ENCODE data around the gene ABCA7. TPM values are rescaled to one million over a fixed set of nuclear protein-coding genes. Genes with fewer than 3 reads are reported as not detected.

The ABCA7 gene
- total and polyA plus RNA-seq, 2 of the 13 experiments (the other 11 are each of a cell fraction or from before 2014, with no cell fraction given) = 4.4 to 32.4 TPM

- TF ChIP-seq, protein P1, sequence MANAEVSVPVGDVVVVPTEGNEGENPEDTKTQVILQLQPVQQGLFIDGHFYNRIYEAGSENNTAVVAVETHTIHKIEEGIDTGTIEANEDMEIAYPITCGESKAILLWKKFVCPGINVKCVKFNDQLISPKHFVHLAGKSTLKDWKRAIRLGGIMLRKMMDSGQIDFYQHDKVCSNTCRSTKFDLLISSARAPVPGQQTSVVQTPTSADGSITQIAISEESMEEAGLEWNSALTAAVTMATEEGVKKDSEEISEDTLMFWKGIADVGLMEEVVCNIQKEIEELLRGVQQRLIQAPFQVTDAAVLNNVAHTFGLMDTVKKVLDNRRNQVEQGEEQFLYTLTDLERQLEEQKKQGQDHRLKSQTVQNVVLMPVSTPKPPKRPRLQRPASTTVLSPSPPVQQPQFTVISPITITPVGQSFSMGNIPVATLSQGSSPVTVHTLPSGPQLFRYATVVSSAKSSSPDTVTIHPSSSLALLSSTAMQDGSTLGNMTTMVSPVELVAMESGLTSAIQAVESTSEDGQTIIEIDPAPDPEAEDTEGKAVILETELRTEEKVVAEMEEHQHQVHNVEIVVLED (CRISPR knock-in tag; IDR thresholded peaks at IDR 0.05; ENCODE audit: borderline replicate concordance) = no peak
- no peak for TF ChIP-seq ZNF3 (CRISPR knock-in tag; IDR thresholded peaks at IDR 0.05)
- no peak for TF ChIP-seq KDM5A (IDR thresholded peaks at IDR 0.05; ENCODE audit: borderline replicate concordance, low read length)
- 0 out of 2 replicates have a peak, but pooled peaks have one; percentile 44 for TF ChIP-seq ZNF224 (CRISPR knock-in tag; IDR thresholded peaks at IDR 0.05)
- no peak for TF ChIP-seq POGZ (CRISPR knock-in tag; IDR thresholded peaks at IDR 0.05)
- no peak for TF ChIP-seq ZBTB10 (CRISPR knock-in tag; IDR thresholded peaks at IDR 0.05; ENCODE audit: borderline replicate concordance)
- no peak for TF ChIP-seq MZF1 (CRISPR knock-in tag; IDR thresholded peaks at IDR 0.05; ENCODE audit: borderline replicate concordance)
- TF ChIP-seq DZIP1 (CRISPR knock-in tag; IDR thresholded peaks at IDR 0.05) = peak; percentile 73; the same call in 1 of the 2 replicates
- no peak for TF ChIP-seq CREB1 (IDR thresholded peaks at IDR 0.05)
- TF ChIP-seq CREB1 (CRISPR knock-in tag; IDR thresholded peaks at IDR 0.05) = no peak
- TF ChIP-seq PHF5A (CRISPR knock-in tag; IDR thresholded peaks at IDR 0.05; ENCODE audit: low read depth, unreplicated experiment) = no peak
- no peak for TF ChIP-seq TBP (CRISPR knock-in tag; IDR thresholded peaks at IDR 0.05)
- TF ChIP-seq FOSL2 (CRISPR knock-in tag; IDR thresholded peaks at IDR 0.05) = no peak
- no peak for TF ChIP-seq ZNF574 (CRISPR knock-in tag; IDR thresholded peaks at IDR 0.05)
These were observed 12.3 kb upstream of the ABCA7 start (continued) for GRCh38 chr19:1027650-1028061.

Measured in HepG2 (cell line).